Measurements from ENCODE around the gene XPC. TPM values are rescaled to one million over a fixed set of nuclear protein-coding genes. Genes with fewer than 3 reads are reported as not detected.
A peak's percentile ranks its signal among the peaks of the same experiment; 100 is the strongest.
"Not testable (repeated sequence)": the region's sequence is repeated elsewhere in the genome, so short reads cannot be mapped to it uniquely, and the experiment has no call there.

Gene XPC
- total RNA-seq (2014; rRNA removed; shearing (Covaris generic)), result 8.6 and 9.3 TPM in 2 replicates

- peak; percentile 93 for DNase-seq (ENCODE audit: low spot score)
Measured at GRCh38 chr3:14178247-14179113, at the start of gene XPC, which contains the start of gene LSM3. Gene XPC (minus strand): TSS chr3:14178601. CDS start chr3:14178568, 33 bp downstream. Gene LSM3 (plus strand): TSS chr3:14178817. CDS start chr3:14178861, 44 bp downstream.

GRCh38 chr3:14227856-14228255 lies 49.5 kb upstream of the XPC start:
- DNase-seq (ENCODE audit: low spot score), result peak; percentile 56

GRCh38 chr3:14226351-14226750 lies 48.0 kb upstream of the XPC start:
- not testable (repeated sequence) for DNase-seq (ENCODE audit: low spot score)

- DNase-seq (ENCODE audit: low spot score), result peak; percentile 53
Measured at GRCh38 chr3:14225421-14225820, 47.0 kb upstream of the XPC start.

- peak; percentile 51 for DNase-seq (ENCODE audit: low spot score)
Measured at GRCh38 chr3:14224895-14225294, 46.5 kb upstream of the XPC start.

- DNase-seq (ENCODE audit: low spot score), result no peak
Measured at GRCh38 chr3:14223595-14223994, 45.2 kb upstream of the XPC start.

- DNase-seq (ENCODE audit: low spot score), result no peak
Measured at GRCh38 chr3:14222900-14223594, 44.6 kb upstream of the XPC start.

- no peak for DNase-seq (ENCODE audit: low spot score)
Measured at GRCh38 chr3:14222457-14222856, 44.1 kb upstream of the XPC start.

- no peak for DNase-seq (ENCODE audit: low spot score)
Measured at GRCh38 chr3:14221902-14222301, 43.5 kb upstream of the XPC start.

- DNase-seq (ENCODE audit: low spot score), result no peak
Measured at GRCh38 chr3:14220933-14221332, 42.5 kb upstream of the XPC start.

GRCh38 chr3:14218355-14218754 lies 40.0 kb upstream of the XPC start:
- DNase-seq (ENCODE audit: low spot score), result no peak

- DNase-seq (ENCODE audit: low spot score), result no peak
Measured at GRCh38 chr3:14216257-14217048, 38.1 kb upstream of the XPC start.

- DNase-seq (ENCODE audit: low spot score), result no peak
Measured at GRCh38 chr3:14214764-14215163, 36.4 kb upstream of the XPC start.

- no peak for DNase-seq (ENCODE audit: low spot score)
Measured at GRCh38 chr3:14213066-14213774, 34.8 kb upstream of the XPC start.

- no peak for DNase-seq (ENCODE audit: low spot score)
Measured at GRCh38 chr3:14212032-14212431, 33.6 kb upstream of the XPC start.

GRCh38 chr3:14211621-14212020 lies 33.2 kb upstream of the XPC start:
- no peak for DNase-seq (ENCODE audit: low spot score)

GRCh38 chr3:14210843-14211594 lies 32.6 kb upstream of the XPC start:
- no peak for DNase-seq (ENCODE audit: low spot score)

GRCh38 chr3:14210290-14210688 lies 31.9 kb upstream of the XPC start:
- DNase-seq (ENCODE audit: low spot score), result no peak

GRCh38 chr3:14209581-14210289 lies 31.3 kb upstream of the XPC start:
- DNase-seq (ENCODE audit: low spot score), result no peak

- DNase-seq (ENCODE audit: low spot score), result no peak
Measured at GRCh38 chr3:14208977-14209394, 30.6 kb upstream of the XPC start.

Data from HT-29 (cell line).